Liver (tissue), 9 donors: Measurements from ENCODE around the gene SLC27A6. TPM values are rescaled to one million over a fixed set of nuclear protein-coding genes. Genes with fewer than 3 reads are reported as not detected.

ENCODE experiments used
- DNase-seq: peaks from one replicate; pipeline ENCODE4 v3.0.0-alpha.2; 2017; ENCODE audit warnings: low spot score
- H3K27ac ChIP-seq, 2 donors: one replicate each; pipeline ENCODE4 v1.7.0; 2013; ENCODE audit warnings: inconsistent platforms in 2 of 2, low read length in 2 of 2, control low read depth in 1 of 2, low read depth in 1 of 2, mild to moderate bottlenecking in 1 of 2
- H3K27me3 ChIP-seq, 4 donors: one replicate each; pipeline versions ENCODE4 v1.6.1 to v1.7.0; 2013; ENCODE audit warnings: low read length in 3 of 4, inconsistent platforms in 1 of 4, mild to moderate bottlenecking in 1 of 4, moderate library complexity in 1 of 4; ENCODE audit not compliant: control insufficient read depth in 4 of 4, insufficient read depth in 4 of 4
- H3K36me3 ChIP-seq, 4 donors: one replicate each; pipeline versions ENCODE4 v1.6.1 to v1.7.0; 2013; ENCODE audit warnings: low read length in 3 of 4, mild to moderate bottlenecking in 3 of 4, low read depth in 1 of 4, moderate library complexity in 1 of 4; ENCODE audit not compliant: control insufficient read depth in 4 of 4, insufficient read depth in 3 of 4
- H3K4me1 ChIP-seq, 4 donors: one replicate each; pipeline versions ENCODE4 v1.6.1 to v1.7.0; 2013; ENCODE audit warnings: low read length in 3 of 4, mild to moderate bottlenecking in 3 of 4, moderate library complexity in 1 of 4; ENCODE audit not compliant: control insufficient read depth in 4 of 4, insufficient read depth in 4 of 4
- H3K4me3 ChIP-seq, 3 donors: one replicate each; pipeline versions ENCODE4 v1.6.1 to v1.7.0; 2013; ENCODE audit warnings: low read length in 3 of 3, control low read depth in 1 of 3, low read depth in 1 of 3, mild to moderate bottlenecking in 1 of 3
- H3K9ac ChIP-seq, 2 donors: one replicate each; pipeline ENCODE4 v1.7.0; 2013; ENCODE audit warnings: low read length in 2 of 2, mild to moderate bottlenecking in 2 of 2, moderate library complexity in 2 of 2, control low read depth in 1 of 2, low read depth in 1 of 2
- H3K9me3 ChIP-seq, 4 donors: one replicate each; pipeline versions ENCODE4 v1.6.1 to v1.7.0; 2013; ENCODE audit warnings: low read length in 3 of 4; ENCODE audit not compliant: control insufficient read depth in 4 of 4
- ATF3 ChIP-seq: IDR thresholded peaks from 2 replicates; pipeline ENCODE4 v1.6.1; 2016; ENCODE audit warnings: antibody characterized with exemption
- FOXA1 ChIP-seq: IDR thresholded peaks from 2 replicates; pipeline ENCODE4 v1.6.1; 2016; ENCODE audit warnings: antibody characterized with exemption
- GABPA ChIP-seq, 2 donors: IDR thresholded peaks in 1 of 2; conservative IDR thresholded peaks in 1 of 2; 2 replicates each; pipeline ENCODE4 v1.6.1; 2016; ENCODE audit warnings: antibody characterized with exemption in 2 of 2, mild to moderate bottlenecking in 1 of 2, moderate library complexity in 1 of 2
- HNF4A ChIP-seq, 2 donors: conservative IDR thresholded peaks; 2 replicates each; pipeline ENCODE4 v1.6.1; 2016; ENCODE audit warnings: antibody characterized with exemption in 2 of 2, mild to moderate bottlenecking in 2 of 2
- HNF4G ChIP-seq: IDR thresholded peaks from 2 replicates; pipeline ENCODE4 v1.6.1; 2016; ENCODE audit warnings: antibody characterized with exemption
- JUND ChIP-seq, 2 donors: IDR thresholded peaks; 2 replicates each; pipeline ENCODE4 v1.6.1; 2016; ENCODE audit warnings: antibody characterized with exemption in 2 of 2
- NR2F2 ChIP-seq: IDR thresholded peaks from 2 replicates; pipeline ENCODE4 v1.6.1; 2016; ENCODE audit warnings: antibody characterized with exemption
- RAD21 ChIP-seq, 2 donors: IDR thresholded peaks; 2 replicates each; pipeline ENCODE4 v1.6.1; 2016; ENCODE audit warnings: antibody characterized with exemption in 2 of 2, mild to moderate bottlenecking in 2 of 2
- REST ChIP-seq: IDR thresholded peaks from 2 replicates; pipeline ENCODE4 v1.6.1; 2016; ENCODE audit warnings: antibody characterized with exemption, mild to moderate bottlenecking
- RXRA ChIP-seq, 2 donors: IDR thresholded peaks; 2 replicates each; pipeline ENCODE4 v1.6.1; 2017 to 2018; ENCODE audit warnings: antibody characterized with exemption in 2 of 2, mild to moderate bottlenecking in 1 of 2
- YY1 ChIP-seq: IDR thresholded peaks from 2 replicates; pipeline ENCODE4 v1.6.1; 2016; ENCODE audit warnings: antibody characterized with exemption, mild to moderate bottlenecking
- ZBTB33 ChIP-seq: IDR thresholded peaks from 2 replicates; pipeline ENCODE4 v1.6.1; 2016; ENCODE audit warnings: antibody characterized with exemption
- WGBS: extraction: QIAGEN DNeasy Blood & Tissue Kit; methylation state at CpG from one replicate; pipeline ENCODE4 v1.1.7; 2013; 5-methylcytosine and 5-hydroxymethylcytosine counted together
- polyA plus RNA-seq, 2 donors: library from polyadenylated mRNA; stranded (reverse) in 1 of 2; unstranded in 1 of 2; fragments of 200-250 nt in 1 of 2; fragments of >200 nt in 1 of 2; fragmentation: Nextera tagmentation in 1 of 2; extraction: Ambion mirVana in 1 of 2; gene quantifications; one replicate each; pipeline versions ENCODE4 v1.2.1 to v1.2.3, GENCODE V29; 2013 to 2015
- total RNA-seq, 2 donors: library from RNA; depleted of rRNA; stranded (reverse); fragments of >200 nt; gene quantifications; one replicate each; pipeline ENCODE4 v1.2.3, GENCODE V29; 2014
- donor health status: healthy.
- donor health status: healthy.
- donor health status: healthy.
- donor health status: healthy.
- donor health status: healthy.

SLC27A6 gene
- total and polyA plus RNA-seq, 4 donors, result 0.05 TPM; not detected in 3

GRCh38 chr5:129018837-129019236, 53.5 kb downstream of the SLC27A6 start:
- no peak overlapping the region for H3K27ac ChIP-seq
- TF ChIP-seq HNF4A (conservative IDR thresholded peaks at IDR 0.05) (no peak), GABPA (IDR thresholded peaks at IDR 0.05 in 1 of 2, conservative IDR thresholded peaks at IDR 0.05 in 1 of 2) (no peak), YY1 (no peak), REST (no peak), HNF4G (no peak)
- H3K36me3 ChIP-seq, result no peaks in the 10 kb centered on the region
- no peaks in the 10 kb centered on the region for H3K9me3 ChIP-seq
- no peaks in the 10 kb centered on the region for H3K4me1 ChIP-seq
- DNase-seq, result no peak
- no peak overlapping the region for H3K9ac ChIP-seq
- H3K27me3 ChIP-seq, result peaks cover 0 to 2% (median 0%) of the 10 kb centered on the region in 4 donors
- no peak overlapping the region for H3K4me3 ChIP-seq

DNA sequence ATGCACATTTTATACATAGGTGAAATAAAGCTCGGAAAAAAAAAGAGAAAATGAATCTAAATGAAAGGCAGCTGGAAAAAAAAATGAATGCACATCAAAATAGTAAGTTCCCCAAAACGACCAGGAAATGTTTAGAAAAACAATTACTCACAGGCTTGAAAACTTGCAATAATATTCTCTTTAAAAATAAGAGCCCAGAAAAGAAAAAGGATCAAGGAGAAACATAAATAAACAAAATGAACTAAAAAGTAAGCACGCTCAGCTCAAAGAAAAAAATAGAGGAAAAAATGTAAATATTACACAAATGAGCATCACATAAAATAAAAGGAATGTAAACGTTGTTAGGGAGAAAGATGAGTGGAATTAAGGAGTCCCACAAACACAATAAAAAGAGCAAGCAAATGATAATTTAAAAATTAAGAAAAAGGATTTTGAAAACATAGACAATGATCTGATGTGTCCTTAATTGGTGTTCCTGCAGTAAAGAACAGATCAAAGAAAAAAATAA, 54.2 kb downstream of the SLC27A6 start:
- Histone ChIP-seq H3K36me3 (no peaks in the 10 kb centered on the region), H3K9me3 (no peaks in the 10 kb centered on the region), H3K27me3 (peaks cover 0 to 2% (median 0%) of the 10 kb centered on the region in 4 donors), H3K4me3 (no peak overlapping the region), H3K27ac (no peak overlapping the region), H3K4me1 (no peaks in the 10 kb centered on the region), H3K9ac (no peak overlapping the region)
- no peak for DNase-seq
- 46% methylated on average over 4 of the region's 4 CpGs for WGBS
- TF ChIP-seq ATF3, result no peak
- no peak for TF ChIP-seq ZBTB33
- TF ChIP-seq RXRA (IDR thresholded peaks at IDR 0.05), result no peak
- TF ChIP-seq RAD21 (IDR thresholded peaks at IDR 0.05), result no peak
- TF ChIP-seq NR2F2, result no peak

GRCh38 chr5:129020683-129021082, 55.4 kb downstream of the SLC27A6 start:
- no peak for TF ChIP-seq ZBTB33
- no peak for TF ChIP-seq RAD21 (IDR thresholded peaks at IDR 0.05)
- no peak for TF ChIP-seq YY1
- no peak for TF ChIP-seq JUND (IDR thresholded peaks at IDR 0.05)
- no peak for TF ChIP-seq FOXA1
- Histone ChIP-seq H3K4me1 (no peaks in the 10 kb centered on the region), H3K27ac (no peak overlapping the region), H3K36me3 (no peaks in the 10 kb centered on the region), H3K27me3 (peaks cover 0 to 2% (median 0%) of the 10 kb centered on the region in 4 donors), H3K9me3 (no peaks in the 10 kb centered on the region), H3K4me3 (no peak overlapping the region), H3K9ac (no peak overlapping the region)
- no peak for DNase-seq
- 94% methylated on average over 4 of the region's 4 CpGs for WGBS
